GM12878 (cell line): ENCODE data around the gene ACTR1A.

Source experiments
- ATF3 ChIP-seq: IDR thresholded peaks from 2 replicates; pipeline ENCODE4 v1.6.1; 2011; ENCODE audit warnings: low read depth, mild to moderate bottlenecking, low read length, moderate library complexity, borderline replicate concordance; ENCODE audit errors: extremely low read depth
- CHD1 ChIP-seq: IDR thresholded peaks from 2 replicates; pipeline ENCODE4 v1.6.1; 2012; ENCODE audit warnings: low read depth, low read length, improper control_type of control experiment
- CREB1 ChIP-seq: IDR thresholded peaks from 2 replicates; pipeline ENCODE4 v1.6.1; 2012; ENCODE audit warnings: low read depth, mild to moderate bottlenecking, inconsistent platforms
- DPF2 ChIP-seq: fragments of 450-650 bp; IDR thresholded peaks from 2 replicates; pipeline ENCODE4 v1.6.1; 2017; ENCODE audit warnings: mild to moderate bottlenecking
- EGR1 ChIP-seq, 2 experiments: IDR thresholded peaks; 1 replicate in 1 of 2; 2 replicates in 1 of 2; pipeline ENCODE4 v1.6.1; 2011 to 2012; ENCODE audit warnings: low read depth in 2 of 2, low read length in 2 of 2, borderline replicate concordance in 1 of 2, mild to moderate bottlenecking in 1 of 2, moderate library complexity in 1 of 2
- JUNB ChIP-seq: IDR thresholded peaks from 2 replicates; pipeline ENCODE4 v1.6.1; 2016; ENCODE audit warnings: antibody characterized with exemption, mild to moderate bottlenecking
- PAX5 ChIP-seq: IDR thresholded peaks from 2 replicates; pipeline ENCODE4 v1.6.1; 2011; ENCODE audit warnings: low read depth, low read length, borderline replicate concordance
- POLR2A ChIP-seq: IDR thresholded peaks from 2 replicates; pipeline ENCODE4 v1.6.1; 2011; ENCODE audit warnings: low read depth, mild to moderate bottlenecking, low read length
- RAD51 ChIP-seq: fragments of 450-650 bp; IDR thresholded peaks from 2 replicates; pipeline ENCODE4 v1.6.1; 2016; ENCODE audit warnings: moderate library complexity, mild to moderate bottlenecking, inconsistent platforms
- RFX5 ChIP-seq: IDR thresholded peaks from 2 replicates; pipeline ENCODE4 v1.6.1; 2011; ENCODE audit warnings: low read depth, low read length, improper control_type of control experiment
- SP1 ChIP-seq: IDR thresholded peaks from one replicate; pipeline ENCODE4 v1.6.1; 2011; ENCODE audit warnings: low read depth, low read length
- TF ChIP-seq, protein P1 (sequence below), 3 experiments: IDR thresholded peaks in 2 of 3; conservative IDR thresholded peaks in 1 of 3; 2 replicates each; pipeline ENCODE4 v1.5.1; 2011; ENCODE audit warnings: low read depth in 3 of 3, low read length in 3 of 3, mild to moderate bottlenecking in 3 of 3, control low read depth in 2 of 3, moderate library complexity in 2 of 3, inconsistent platforms in 1 of 3, mixed read lengths in 1 of 3; ENCODE audit not compliant: control insufficient read depth in 2 of 3, insufficient read depth in 1 of 3; ENCODE audit errors: extremely low read depth in 1 of 3
- TF ChIP-seq, protein P2 (sequence below): IDR thresholded peaks from 2 replicates; pipeline ENCODE4 v1.6.1; 2011; ENCODE audit warnings: borderline replicate concordance, low read depth, mild to moderate bottlenecking, moderate library complexity, mixed read lengths, low read length; ENCODE audit not compliant: insufficient read depth; ENCODE audit errors: extremely low read length

DNA sequence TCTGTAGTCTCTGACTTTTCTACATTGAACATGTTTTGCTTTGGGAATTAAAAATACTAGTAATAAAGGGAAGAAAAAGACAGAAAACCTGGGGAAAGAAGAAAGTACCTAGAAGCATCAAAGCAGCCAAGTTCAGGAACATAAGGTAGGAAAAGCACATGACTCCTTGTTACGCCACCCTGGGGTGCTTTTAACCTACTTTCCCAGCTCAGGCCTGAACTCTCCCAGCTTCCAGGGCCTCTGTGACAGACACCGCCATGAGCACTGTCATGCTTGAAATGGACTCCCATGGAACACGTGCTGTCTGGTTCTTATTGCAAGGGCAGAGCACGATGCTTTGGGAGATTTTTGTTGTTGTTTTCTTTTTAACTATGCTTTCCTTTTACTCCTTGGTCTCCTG is 11.4 kb downstream of the ACTR1A start:
- TF ChIP-seq, protein P1, sequence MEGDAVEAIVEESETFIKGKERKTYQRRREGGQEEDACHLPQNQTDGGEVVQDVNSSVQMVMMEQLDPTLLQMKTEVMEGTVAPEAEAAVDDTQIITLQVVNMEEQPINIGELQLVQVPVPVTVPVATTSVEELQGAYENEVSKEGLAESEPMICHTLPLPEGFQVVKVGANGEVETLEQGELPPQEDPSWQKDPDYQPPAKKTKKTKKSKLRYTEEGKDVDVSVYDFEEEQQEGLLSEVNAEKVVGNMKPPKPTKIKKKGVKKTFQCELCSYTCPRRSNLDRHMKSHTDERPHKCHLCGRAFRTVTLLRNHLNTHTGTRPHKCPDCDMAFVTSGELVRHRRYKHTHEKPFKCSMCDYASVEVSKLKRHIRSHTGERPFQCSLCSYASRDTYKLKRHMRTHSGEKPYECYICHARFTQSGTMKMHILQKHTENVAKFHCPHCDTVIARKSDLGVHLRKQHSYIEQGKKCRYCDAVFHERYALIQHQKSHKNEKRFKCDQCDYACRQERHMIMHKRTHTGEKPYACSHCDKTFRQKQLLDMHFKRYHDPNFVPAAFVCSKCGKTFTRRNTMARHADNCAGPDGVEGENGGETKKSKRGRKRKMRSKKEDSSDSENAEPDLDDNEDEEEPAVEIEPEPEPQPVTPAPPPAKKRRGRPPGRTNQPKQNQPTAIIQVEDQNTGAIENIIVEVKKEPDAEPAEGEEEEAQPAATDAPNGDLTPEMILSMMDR (IDR thresholded peaks at IDR 0.05 in 2 of 3, conservative IDR thresholded peaks at IDR 0.05 in 1 of 3; ENCODE audit: control insufficient read depth in 2 of 3, extremely low read depth in 1 of 3, insufficient read depth in 1 of 3, low read depth in 3 of 3, low read length in 3 of 3), result no peak
- TF ChIP-seq POLR2A (no peak), CREB1 (no peak), CHD1 (no peak), RFX5 (no peak), EGR1 (IDR thresholded peaks at IDR 0.05; ENCODE audit: borderline replicate concordance in 1 of 2, low read depth in 2 of 2, low read length in 2 of 2) (no peak), ATF3 (no peak), PAX5 (no peak), DPF2 (no peak), SP1 (no peak), RAD51 (no peak), JUNB (no peak)
- TF ChIP-seq, protein P2, sequence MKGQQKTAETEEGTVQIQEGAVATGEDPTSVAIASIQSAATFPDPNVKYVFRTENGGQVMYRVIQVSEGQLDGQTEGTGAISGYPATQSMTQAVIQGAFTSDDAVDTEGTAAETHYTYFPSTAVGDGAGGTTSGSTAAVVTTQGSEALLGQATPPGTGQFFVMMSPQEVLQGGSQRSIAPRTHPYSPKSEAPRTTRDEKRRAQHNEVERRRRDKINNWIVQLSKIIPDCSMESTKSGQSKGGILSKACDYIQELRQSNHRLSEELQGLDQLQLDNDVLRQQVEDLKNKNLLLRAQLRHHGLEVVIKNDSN, result no peak
